ENCODE data around the gene FZD4. TPM values are rescaled to one million over a fixed set of nuclear protein-coding genes. Genes with fewer than 3 reads are reported as not detected.

The FZD4 gene
- total and polyA plus RNA-seq, 2 experiments from 2014 or later = 7.7 to 18.9 TPM

GRCh38 chr11:86956905-86957195, 1.7 kb upstream of the FZD4 start:
- no peak for DNase-seq (ENCODE audit: low spot score)
- TF ChIP-seq EZH2 (IDR thresholded peaks at IDR 0.05; ENCODE audit: borderline replicate concordance) = no peak
- TF ChIP-seq EZH2phosphoT487 (IDR thresholded peaks at IDR 0.05; ENCODE audit: low read depth, severe bottlenecking, unreplicated experiment) = no peak
- no peak for TF ChIP-seq CTCF (IDR thresholded peaks at IDR 0.05; ENCODE audit: poor library complexity)
- H3K36me3 ChIP-seq (replicated peaks; ENCODE audit: insufficient read depth, low read depth) = no peaks in the 10 kb centered on the region
- no peaks in the 10 kb centered on the region for H3K27me3 ChIP-seq
- H3K27ac ChIP-seq = peak overlapping the region; percentile 95
- WGBS (ENCODE audit: low lambda C conversion rate, missing lambda C conversion rate) = 80% methylated on average over 2 of the region's 2 CpGs
- peak overlapping the region; percentile 55 for H2AFZ ChIP-seq
- H3K79me2 ChIP-seq = peaks cover 22% of the 10 kb centered on the region
- no peaks in the 10 kb centered on the region for H3K9me2 ChIP-seq (replicated peaks; ENCODE audit: insufficient read depth)
- H3K4me1 ChIP-seq (ENCODE audit: insufficient read depth) = peaks cover 27% of the 10 kb centered on the region
- H3K4me3 ChIP-seq = no peak overlapping the region
- H3K9me3 ChIP-seq (ENCODE audit: low read depth) = no peaks in the 10 kb centered on the region
- H4K20me1 ChIP-seq (ENCODE audit: insufficient read depth, poor library complexity, severe bottlenecking) = peaks cover 5% of the 10 kb centered on the region
- H3K4me2 ChIP-seq = peak overlapping the region; percentile 74

- WGBS (ENCODE audit: low lambda C conversion rate, missing lambda C conversion rate) = under 1% methylated on average over 21 of the region's 32 CpGs
- H3K9me2 ChIP-seq (replicated peaks; ENCODE audit: insufficient read depth) = no peaks in the 10 kb centered on the region
- no peaks in the 10 kb centered on the region for H3K27me3 ChIP-seq
- peak overlapping the region; percentile 60 for H2AFZ ChIP-seq
- H3K4me2 ChIP-seq = peak overlapping the region; percentile 95
- no peak for TF ChIP-seq EZH2 (IDR thresholded peaks at IDR 0.05; ENCODE audit: borderline replicate concordance)
- peak; percentile 1 for TF ChIP-seq CTCF (IDR thresholded peaks at IDR 0.05; ENCODE audit: poor library complexity)
- H3K27ac ChIP-seq = peak overlapping the region; percentile 84
- H3K4me1 ChIP-seq (ENCODE audit: insufficient read depth) = peaks cover 42% of the 10 kb centered on the region
- H3K4me3 ChIP-seq = peak overlapping the region; percentile 79
- H3K79me2 ChIP-seq = peaks cover 37% of the 10 kb centered on the region
- H4K20me1 ChIP-seq (ENCODE audit: insufficient read depth, poor library complexity, severe bottlenecking) = peaks cover 5% of the 10 kb centered on the region
- DNase-seq (ENCODE audit: low spot score) = no peak
- H3K9me3 ChIP-seq (ENCODE audit: low read depth) = no peaks in the 10 kb centered on the region
- no peaks in the 10 kb centered on the region for H3K36me3 ChIP-seq (replicated peaks; ENCODE audit: insufficient read depth, low read depth)
Measured at GRCh38 chr11:86955111-86955360, 159 bp downstream of the FZD4 start.

- Histone ChIP-seq H3K4me1 (ENCODE audit: insufficient read depth) (peaks cover 48% of the 10 kb centered on the region), H3K27me3 (no peaks in the 10 kb centered on the region), H2AFZ (peak overlapping the region; percentile 60), H3K4me2 (peak overlapping the region; percentile 95), H3K4me3 (peak overlapping the region; percentile 79), H3K27ac (peak overlapping the region; percentile 84), H4K20me1 (ENCODE audit: insufficient read depth, poor library complexity, severe bottlenecking) (peaks cover 7% of the 10 kb centered on the region), H3K79me2 (peaks cover 42% of the 10 kb centered on the region), H3K9me2 (replicated peaks; ENCODE audit: insufficient read depth) (no peaks in the 10 kb centered on the region), H3K36me3 (replicated peaks; ENCODE audit: insufficient read depth, low read depth) (no peaks in the 10 kb centered on the region), H3K9me3 (ENCODE audit: low read depth) (no peaks in the 10 kb centered on the region)
- WGBS (ENCODE audit: low lambda C conversion rate, missing lambda C conversion rate) = 5% methylated on average over 33 of the region's 43 CpGs
- TF ChIP-seq EZH2 (IDR thresholded peaks at IDR 0.05; ENCODE audit: borderline replicate concordance) = no peak
- TF ChIP-seq EZH2phosphoT487 (IDR thresholded peaks at IDR 0.05; ENCODE audit: low read depth, severe bottlenecking, unreplicated experiment) = no peak
- TF ChIP-seq CTCF (IDR thresholded peaks at IDR 0.05; ENCODE audit: poor library complexity) = no peak
- no peak for DNase-seq (ENCODE audit: low spot score)
Measured at GRCh38 chr11:86954269-86955110, 705 bp downstream of the FZD4 start.
